NCI-H510A treated with DMSO at 0.1 percent for 48 hours (cell line): Measurements from ENCODE around the gene NSUN6.
"Not testable (repeated sequence)": the region's sequence is repeated elsewhere in the genome, so short reads cannot be mapped to it uniquely, and the experiment has no call there.

ENCODE experiments used
- DNase-seq: peaks from one replicate; lab custom pipeline; 2025; lab: John Stamatoyannopoulos, UW

The NSUN6 gene

DNA sequence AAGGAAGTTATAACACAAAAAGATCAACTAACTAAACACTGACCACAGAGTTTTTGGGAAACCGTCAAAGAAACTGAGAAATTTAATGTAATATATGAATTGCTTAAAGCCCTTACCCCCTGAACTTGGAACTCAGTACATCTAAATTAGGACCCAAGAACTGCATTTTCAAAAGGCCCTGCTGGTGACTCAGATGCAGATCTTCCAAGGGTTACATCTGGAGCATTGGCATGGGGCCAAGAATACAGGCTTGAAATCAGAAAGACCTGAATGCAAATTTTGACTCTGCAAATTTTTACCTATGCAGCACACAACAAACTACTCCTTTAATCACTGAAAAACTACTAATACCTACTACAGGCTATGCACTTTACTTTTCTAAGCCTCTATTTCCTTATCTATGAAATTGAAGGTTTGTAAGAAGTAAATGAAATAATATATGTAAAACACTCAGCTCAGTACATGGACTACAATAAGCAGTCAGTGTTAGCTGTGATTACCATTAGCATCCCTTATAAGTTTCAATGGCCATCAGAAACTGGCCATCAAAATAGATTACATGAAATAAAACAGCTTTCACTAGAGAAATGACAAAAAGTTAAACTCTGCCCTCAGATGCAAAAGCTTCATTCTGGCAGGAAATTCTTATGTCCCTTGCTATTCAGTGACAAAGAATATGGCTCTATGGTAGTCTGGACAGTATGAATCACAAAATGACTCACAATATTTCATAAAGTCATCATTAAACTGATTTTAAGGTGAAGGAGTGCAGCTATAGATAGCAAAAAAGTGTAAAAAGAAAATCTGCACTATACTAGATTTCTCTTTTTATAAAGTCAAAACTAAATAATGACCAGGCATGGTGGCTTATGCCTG lies 43.6 kb downstream of the NSUN6 start:
- DNase-seq = peak; percentile 62

DNA sequence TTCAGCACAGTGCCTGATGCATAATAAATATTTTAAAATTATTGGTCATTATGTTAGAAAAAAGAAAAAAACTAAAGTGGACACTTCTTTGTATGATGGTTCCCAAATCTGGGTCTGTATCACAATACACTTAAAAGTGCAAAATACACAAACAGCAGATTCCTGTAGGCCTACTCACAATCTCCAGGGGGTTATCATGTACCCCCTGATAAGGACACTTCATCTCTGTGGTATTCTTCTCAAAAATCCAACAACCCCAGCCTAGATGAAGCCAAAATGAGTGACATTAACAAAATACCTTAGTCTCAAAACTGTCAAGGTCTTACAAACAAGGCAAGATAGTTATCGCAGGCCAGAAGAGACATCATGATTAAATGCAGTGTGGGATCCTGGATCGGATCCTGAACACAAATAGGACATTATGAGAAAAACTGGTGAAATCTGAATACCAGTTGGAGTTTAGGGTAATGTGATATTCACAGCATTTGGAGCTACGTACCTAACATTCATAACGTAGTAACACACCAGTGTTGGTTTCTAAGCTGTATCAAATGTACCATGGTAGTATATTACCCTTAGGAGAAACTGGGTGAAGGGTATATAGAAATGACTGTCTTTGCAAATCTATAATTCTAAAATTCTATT lies 45.2 kb downstream of the NSUN6 start:
- DNase-seq = no peak

DNA sequence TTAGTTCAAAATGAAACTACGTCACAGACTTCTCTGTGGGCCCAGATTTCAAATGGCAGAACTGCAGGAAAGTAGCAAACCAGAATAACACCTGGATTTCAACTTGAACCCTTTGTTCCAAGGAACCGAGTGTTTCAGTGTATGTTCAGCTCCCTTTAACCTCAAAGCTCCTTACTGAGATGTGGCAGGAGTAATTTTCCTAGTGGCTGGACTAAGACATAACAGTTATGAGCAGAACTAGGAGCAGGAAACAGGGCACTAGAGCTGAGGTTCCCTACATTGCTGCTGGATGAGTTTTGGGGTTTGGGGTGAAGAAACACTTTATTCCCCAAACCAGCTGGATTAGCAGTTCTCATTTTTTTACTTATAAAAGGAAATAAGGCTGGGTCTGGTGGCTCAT lies 50.1 kb downstream of the NSUN6 start:
- DNase-seq = no peak

DNA sequence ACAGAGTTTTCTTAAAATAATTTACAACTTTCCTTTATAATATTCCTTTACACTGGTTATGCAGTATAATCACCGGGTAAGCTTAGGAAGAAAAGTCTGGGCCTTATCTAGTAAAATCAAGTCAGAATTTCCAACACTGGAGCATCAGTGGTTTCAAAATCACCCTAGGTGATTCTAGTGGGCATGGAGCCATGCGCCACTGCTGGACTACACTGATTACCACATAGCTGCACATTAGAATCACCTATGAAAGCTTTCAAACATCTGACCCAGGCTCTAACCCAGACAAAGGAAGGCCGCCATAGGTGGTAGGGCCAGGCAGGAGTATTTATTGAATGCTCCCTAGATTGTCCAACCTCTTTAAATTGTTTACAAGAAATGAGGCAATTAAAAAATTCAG lies 52.0 kb downstream of the NSUN6 start:
- DNase-seq = no peak

DNA sequence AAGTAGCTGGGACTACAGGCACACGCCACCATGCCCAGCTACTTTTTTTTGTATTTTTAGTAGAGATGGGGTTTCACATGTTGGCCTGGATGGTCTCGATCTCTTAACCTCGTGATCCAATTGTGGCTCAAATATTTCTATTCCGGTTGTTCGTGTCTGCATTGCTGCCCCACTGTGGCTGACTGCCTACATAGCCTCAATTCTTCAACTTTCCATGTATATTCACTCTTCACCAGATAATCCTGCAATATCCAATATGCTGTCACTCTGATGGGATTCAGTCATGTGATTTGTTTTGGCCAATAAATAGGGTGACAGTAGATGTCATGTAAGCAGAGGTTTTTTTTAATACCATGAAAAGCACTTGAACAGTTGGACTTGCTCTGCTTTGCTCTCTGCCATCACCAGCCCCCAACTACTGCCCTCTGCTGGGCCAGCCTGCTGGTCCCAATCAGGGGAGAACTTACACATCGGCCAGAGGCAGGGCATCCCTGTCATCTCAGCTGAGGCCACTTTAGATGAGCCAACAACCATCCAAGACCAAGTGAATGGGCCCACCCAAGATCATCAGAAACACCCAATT lies 56.7 kb downstream of the NSUN6 start:
- no peak for DNase-seq

DNA sequence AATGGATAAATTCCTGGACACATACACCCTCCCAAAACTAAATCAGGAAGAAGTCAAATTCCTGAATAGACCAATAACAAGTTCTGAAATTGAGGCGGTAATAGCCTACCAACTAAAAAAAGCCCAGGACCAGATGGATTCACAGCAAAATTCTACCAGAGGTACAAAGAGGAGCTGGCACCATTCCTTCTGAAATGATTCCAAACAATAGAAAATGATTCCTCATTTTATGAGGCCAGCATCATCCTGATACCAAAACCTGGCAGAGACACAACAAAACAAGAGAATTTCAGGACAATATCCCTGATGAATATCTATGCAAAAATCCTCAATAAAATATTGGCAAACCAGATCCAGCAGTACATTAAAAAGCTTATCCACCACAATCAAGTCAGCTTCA lies 60.2 kb downstream of the NSUN6 start:
- not testable (repeated sequence) for DNase-seq

DNA sequence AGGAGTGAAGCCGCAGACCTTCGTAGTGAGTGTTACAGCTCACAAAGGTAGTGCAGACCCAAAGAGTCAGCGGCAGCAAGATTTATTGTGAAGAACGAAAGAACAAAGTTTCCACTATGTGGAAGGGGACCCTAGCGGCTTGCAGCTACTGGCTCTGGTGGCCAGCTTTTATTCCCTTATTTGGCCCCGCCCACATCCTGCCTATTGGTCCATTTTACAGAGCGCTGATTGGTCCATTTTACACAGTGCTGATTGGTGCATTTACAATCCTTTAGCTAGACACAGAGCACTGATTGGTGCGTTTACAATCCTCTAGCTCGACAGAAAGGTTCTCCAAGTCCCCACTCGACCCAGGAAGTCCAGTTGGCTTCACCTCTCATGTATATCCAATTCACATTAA lies 64.8 kb downstream of the NSUN6 start:
- not testable (repeated sequence) for DNase-seq

DNA sequence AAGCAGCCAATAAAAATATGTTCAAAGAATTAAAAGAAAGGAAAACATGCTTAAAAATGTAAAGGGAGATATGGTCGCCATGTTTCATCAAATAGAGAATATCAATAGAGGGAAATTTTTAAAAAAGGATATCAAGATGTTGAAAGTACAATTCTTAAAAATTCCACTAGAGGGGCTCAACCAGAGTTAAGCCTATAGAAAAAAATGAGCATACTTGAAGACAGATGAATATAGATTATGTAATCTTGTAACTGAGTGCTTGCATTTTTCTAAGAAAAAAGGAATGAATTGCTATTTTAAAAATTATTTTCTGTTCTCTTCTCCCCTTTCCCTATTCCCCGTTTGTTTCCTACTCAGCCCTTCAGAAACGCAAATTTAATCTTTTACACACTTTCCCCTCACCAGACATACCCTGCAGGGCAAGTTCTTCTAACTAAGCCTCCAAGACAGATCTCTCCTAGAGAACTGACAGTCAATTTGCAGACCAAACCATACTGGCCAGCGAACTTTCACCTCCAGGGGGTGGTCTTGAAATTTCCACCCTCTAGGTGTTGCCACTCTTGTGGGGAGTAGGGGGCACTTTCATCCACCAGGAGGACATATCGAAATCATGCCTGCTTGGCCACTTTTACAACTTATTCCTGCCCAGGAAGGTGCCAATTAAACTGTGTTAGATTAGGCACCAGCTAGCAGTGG lies 67.7 kb downstream of the NSUN6 start:
- no peak for DNase-seq

DNA sequence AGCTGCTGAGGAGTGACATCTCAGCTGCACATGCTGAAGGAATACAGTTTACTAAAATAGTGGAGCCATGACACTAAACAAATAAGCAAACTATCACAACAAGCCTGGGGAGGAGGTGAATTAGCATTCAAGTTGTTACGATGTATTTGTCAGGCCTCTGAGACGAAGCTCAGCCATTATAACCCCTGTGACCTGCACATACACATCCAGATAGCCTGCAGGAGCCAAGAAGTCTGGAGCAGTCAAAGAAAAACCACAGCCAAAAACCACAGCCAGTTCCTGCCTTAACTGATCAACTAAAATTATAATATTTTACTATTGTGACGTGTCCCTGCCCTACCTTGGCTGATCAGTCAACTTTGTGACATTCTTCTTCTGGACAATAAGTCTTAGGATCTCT lies 68.6 kb downstream of the NSUN6 start:
- no peak for DNase-seq

DNA sequence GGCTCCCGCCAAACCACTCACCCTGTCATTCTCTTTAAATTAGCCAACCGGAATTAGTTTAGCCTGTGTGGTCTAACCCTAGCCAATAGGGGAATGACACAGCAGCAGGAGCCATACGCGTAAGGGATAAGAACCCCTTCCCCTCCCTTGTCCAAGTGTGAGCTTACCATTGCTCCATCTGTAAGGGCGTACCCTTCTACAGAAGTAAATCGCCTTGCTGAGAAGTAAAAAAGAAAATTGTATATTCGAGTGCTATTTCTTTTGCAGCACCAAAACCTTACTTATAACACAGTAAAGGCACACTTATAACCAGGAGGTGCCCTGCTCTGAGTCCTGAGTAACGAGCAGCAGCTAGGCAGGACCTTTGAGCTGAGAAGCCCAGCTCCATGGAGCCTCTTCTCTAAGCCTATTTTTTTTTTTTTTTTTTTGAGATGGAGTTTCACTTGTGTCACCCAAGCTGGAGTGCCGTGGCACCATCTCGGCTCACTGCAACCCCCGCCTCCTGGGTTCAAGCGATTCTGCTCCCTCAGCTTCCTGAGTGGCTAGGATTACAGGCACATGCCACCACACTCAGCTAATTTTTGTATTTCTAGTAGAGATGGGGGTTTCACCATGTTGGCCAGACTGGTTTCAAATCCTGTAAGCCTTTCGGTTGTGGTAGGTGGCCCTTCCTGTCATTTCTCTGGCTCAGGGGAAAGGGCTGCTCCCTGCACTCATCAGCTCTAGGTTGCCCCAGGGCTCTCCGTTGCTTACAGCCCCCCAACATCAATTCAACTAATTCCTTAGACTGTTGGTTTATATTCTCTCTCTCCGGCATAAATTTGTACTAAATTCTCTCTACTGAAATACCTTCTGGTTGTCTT lies 73.3 kb downstream of the NSUN6 start:
- DNase-seq = no peak

DNA sequence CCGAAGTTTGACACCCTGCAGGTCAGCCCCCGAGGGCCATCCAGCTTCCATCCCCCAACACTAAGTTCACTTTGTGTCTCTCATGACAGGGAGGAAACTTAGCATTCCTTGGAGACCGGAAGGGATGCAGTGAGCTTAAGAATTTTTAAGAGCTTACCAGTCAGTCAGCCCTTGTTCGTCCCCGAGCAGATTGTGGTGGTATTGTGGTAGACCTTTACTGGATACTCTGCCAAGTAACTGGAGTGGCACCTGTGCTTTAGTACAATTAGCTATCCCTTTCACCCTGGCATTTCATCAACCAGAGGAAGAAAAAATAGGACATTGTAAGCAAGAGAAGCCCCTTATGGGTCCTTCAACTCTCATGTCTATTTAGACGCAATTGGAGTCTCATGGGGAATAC lies 74.8 kb downstream of the NSUN6 start:
- DNase-seq = no peak

DNA sequence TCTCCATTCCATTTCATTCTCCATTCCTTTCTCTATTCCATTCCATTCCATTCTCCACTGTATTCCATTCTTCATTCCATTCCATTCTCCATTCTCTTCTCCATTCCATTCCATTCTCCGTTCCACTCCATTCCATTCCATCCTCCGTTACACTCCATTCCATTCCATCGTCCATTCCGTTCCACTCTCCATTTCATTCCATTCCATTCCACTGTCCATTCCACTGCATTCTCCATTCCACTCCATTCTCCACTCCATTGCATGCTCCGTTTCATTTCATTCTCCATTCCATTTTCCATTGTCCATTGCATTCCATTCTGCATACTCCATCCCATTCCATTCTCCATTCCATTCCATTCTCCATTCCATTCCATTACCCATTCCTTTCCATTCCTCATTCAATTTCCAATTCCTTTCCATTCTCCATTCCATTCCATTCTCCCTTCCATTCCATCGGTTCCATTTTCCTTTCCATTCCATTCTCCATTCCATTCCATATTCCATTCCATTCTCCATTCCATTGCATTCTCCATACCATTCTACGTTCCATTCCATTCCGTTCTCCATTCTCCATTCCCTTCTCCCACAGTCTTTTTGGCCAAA lies 78.3 kb downstream of the NSUN6 start:
- DNase-seq = no peak

DNA sequence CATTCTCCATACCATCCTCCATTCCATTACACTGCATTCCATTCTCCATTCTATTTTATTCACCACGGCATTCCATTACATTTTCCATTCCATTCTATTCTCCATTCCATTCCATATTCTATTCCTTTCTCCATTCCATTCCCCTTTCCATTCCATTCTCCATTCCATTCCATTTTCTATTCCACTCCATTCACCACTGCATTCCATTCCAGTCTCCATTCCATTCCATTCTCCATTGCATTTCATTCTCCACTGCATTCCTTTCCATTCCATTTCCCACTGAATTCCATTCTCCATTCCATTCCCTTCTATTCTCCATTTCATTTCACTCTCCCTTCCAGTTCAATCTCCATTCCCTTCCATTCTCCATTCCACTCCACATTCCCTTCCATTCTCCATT lies 79.6 kb downstream of the NSUN6 start:
- DNase-seq = no peak

DNA sequence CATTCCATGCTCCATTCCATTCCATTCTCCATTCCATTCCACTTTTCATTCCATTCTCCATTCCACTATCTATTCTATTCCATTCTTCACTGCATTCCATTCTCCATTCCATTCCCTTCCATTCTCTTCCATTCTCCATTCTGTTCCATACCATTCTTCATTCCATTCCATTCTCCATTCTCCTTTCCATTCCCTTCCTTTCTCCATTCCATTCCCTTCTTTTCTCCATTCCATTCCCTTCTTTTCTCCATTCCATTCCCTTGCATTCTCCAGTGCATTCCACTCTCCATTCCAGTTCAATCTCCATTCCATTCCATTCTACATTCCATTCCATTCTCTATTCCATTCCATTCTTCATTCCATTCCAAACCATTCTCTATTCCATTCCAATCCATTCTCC lies 80.3 kb downstream of the NSUN6 start:
- no peak for DNase-seq

DNA sequence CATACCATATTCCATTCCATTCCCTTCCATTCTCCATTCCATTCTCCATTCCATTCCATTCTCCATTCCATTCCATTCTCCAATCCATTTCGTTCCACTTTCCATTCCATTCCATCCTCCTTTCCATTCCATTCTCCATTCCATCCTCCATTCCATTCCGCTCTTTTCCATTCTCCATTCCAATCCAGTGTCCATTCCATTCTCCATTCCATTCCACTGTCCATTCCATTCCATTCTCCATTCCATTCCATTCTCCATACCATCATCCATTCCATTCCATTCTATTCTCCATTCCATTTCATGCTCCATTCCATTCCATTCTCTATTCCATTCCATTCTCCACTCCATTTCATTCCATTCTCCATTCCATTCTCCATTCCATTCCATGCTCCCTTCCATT lies 81.0 kb downstream of the NSUN6 start:
- DNase-seq = not testable (repeated sequence)

DNA sequence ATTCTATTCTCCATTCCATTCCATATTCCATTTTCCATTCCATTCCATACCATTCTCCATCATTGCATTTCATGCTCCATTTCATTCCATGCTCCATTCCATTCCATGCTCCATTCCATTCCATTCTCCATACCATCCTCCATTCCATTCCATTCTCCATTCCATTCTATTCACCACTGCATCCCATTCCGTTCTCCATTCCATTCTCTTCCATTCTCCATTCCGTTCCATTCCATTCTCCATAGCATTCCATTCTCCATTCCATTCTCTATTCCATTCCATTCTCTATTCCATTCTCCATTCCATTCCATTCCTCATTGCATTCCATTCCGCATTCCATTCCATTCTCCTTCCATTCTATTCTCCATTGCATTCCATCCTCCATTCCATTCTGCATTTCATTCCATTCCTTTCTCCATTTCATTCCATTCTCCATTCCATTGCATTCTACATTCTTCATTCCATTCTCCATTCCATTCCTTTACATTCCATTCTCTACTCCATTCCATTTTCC lies 84.0 kb downstream of the NSUN6 start:
- DNase-seq = no peak

DNA sequence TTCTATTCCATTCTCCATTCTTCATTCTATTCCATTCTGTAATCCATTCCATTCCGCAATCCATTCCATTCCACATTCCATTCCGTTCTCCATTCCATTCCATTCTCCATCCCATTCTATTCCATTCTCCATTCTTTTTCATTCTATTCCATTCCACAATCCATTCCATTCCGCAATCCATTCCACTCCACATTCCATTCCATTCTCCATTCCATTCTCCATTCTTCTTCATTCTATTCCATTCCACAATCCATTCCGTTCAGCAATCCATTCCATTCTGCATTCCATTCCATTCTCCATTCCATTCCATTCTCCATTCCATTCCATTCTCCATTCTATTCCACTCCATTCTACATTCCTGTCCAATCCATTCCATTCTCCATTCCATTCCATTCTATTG lies 85.2 kb downstream of the NSUN6 start:
- no peak for DNase-seq

DNA sequence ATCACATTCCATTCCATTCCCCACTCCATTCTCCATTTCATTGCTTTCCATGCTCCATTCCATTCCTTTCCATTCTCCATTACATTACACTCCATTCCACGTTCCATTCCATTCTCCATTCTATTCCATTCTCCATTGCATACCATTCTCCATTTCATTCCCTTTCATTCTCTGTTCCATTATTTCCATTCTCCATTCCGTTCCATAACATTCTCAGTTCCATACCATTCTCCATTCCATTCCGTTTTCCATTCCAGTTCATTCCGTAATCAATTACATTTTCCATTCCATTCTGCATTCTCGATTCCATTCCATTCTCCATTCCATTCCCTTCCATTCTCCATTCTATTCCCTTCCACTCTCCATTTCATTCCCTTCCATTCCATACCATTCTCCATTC lies 86.4 kb downstream of the NSUN6 start:
- DNase-seq = no peak

DNA sequence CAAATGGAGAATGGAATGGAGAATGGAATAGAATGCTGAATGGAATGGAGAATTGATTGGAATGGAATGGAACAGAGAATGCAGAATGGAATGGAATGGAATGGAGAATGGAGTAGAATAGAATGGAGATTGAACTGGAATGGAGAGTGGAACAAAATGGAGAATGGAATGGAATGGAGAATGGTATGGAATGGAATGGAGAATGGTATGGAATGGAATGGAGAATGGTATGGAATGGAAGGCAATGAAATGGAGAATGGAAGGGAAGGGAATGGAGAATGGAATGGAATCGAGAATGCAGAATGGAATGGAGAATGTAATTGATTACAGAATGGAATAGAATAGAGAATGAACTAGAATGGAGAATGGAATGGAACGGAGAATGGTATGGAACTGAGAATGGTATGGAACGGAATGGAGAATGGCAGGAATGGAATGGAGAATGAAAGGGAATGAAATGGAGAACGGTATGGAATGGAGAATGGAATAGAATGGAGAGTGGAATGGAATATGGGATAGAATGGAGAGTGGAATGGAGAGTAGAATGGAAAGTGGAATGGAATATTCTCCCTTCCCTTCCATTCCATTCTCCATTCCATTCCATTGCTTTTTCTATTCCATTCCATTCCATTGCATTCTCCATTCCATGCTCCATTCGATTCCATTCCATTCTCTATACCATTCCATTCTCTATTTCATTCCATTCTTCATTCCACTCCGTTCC lies 88.2 kb downstream of the NSUN6 start:
- no peak for DNase-seq

DNA sequence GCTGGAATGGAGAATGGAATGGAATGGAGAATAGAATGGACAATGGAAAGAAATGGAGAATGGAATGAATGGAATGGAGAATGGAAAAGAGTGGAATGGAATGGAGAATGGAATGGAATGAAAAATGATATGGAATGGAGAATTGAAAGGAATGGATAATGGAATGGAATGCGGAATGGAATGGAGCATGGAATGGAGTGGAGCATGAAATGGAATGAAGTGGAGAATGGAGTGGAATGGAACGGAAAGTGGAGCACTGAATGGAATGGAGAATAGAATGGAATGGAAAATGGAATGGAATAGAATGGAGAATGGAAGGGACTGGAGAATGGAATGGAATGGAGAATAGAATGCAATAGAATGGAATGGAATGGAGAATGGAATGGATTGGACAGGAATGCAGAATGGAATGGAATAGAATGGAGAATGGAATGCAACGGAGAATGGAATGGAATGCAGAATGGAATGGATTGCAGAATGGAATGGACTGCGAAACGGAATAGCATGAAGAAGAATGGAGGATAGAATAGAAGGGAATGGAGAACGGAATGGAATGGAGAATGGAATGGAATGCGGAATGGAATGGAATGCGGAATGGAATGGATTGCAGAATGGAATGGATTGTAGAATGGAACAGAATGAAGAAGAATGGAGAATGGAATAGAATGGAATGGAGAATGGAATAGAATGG lies 89.4 kb downstream of the NSUN6 start:
- no peak for DNase-seq
